HG03139 (cell line): ENCODE results near the gene EIF3A.
A peak's percentile ranks its signal among the peaks of the same experiment; 100 is the strongest.

Experiments used
- ATAC-seq: cut with Tn5 transposase; IDR thresholded peaks from one replicate; pipeline ENCODE4 v1.9.1; 2021; ENCODE audit not compliant: unreplicated experiment

EIF3A gene

GRCh38 chr10:119006451-119007210 is 74.0 kb downstream of the EIF3A start:
- no peak for ATAC-seq

DNA sequence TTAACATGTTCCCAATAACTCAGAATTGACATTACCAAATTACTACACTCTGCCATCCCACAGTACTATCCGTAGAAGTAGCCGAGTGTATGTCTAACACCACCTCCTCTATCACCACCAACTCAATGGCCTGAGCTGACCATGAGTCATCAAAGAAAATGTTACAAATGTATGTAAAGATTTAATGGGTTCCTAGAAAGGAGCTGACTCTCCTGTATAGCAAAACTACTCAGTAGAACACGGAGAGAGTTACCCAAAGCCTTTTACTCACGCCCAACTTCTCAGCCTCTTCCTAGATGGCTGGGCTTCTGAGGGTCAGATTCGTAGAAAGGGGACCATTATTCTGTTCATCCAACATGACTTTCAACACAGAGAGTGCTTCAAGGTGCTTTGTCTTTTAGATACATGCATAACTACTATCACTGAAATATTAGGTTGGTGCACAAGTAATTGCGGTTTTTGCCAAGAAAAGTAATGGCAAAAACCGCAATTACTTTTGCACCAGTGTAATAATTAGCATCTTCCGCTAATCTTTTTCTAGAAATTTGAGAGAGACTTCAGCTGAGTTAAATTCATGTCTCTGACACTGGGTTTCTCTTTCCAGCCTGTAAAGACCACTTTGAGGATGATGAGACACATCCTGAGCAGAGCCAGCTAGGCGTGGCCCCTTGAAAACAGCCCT is 75.1 kb downstream of the EIF3A start:
- no peak for ATAC-seq

DNA sequence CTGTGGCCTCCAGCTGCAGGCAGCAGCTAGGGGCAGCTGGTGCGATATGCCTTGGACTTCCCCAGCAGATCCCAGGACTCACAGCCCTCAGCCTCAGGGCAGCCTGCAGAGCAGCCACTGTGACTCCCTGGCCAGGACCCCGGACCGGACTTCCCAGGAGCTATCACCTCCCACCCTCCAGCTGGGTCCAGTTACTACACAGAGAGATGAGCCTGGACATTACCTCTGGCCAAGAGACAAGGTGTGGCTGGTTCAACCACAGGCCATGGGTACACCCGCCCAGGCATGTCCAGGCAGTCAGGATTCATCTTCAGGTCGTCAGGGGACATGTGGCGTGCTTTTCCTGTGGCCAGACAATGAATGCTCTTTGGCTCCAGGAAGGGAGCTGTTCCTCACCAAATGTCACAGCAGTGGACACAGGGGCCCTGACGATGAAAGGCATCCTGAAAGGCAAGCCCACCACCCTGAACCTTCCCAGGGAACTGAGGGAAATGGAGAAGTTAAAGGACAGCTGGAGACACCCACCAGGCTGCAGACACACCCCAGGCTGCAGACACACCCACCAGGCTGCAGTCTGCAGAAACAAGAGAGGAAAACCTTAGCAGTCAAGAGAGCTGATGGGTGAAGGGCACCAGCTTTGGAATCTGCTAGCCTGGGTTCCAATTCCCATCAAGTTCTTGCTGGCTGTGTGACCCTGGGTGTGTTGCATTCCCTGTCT is 76.9 kb downstream of the EIF3A start:
- no peak for ATAC-seq

- no peak for ATAC-seq
Observed at GRCh38 chr10:119001717-119002500, 78.7 kb downstream of the EIF3A start.

DNA sequence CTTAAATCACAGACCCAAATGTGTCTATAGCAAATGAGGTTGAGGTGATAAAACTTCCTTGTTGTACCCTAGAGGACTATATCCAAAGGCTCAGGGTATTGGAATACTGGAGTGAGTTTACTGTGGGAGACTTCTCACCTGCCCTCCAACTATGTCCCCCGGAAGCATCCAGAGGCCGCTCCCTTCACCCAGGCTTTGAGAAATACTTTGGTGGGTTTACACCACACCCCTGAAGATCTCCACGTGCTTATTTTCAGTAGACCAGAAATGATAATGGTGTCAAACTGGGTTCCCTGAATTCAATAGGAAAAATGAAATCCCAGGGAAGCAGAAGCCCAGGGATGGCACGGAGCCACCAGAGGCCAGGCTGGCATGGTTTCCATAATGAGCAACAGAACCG is 82.4 kb downstream of the EIF3A start:
- no peak for ATAC-seq

DNA sequence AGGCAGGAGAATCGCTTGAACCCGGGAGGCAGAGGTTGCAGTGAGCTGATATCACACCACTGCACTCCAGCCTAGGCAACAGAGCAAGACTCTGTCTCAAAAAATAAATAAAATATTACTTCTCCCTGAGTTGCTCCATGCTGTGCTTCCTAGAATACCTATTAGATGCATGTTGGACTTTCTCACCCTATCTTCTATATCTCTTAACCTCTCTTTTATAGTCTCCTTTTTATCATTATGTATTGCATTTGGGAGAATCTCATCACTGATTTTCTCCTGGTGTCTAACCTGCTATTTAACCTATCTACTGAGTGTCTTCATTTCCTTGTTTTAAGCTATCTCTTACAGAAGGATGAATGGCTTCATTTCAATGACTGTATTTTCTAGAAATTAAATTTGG is 83.2 kb downstream of the EIF3A start:
- no peak for ATAC-seq

GRCh38 chr10:118995739-118996138 is 84.9 kb downstream of the EIF3A start:
- no peak for ATAC-seq

DNA sequence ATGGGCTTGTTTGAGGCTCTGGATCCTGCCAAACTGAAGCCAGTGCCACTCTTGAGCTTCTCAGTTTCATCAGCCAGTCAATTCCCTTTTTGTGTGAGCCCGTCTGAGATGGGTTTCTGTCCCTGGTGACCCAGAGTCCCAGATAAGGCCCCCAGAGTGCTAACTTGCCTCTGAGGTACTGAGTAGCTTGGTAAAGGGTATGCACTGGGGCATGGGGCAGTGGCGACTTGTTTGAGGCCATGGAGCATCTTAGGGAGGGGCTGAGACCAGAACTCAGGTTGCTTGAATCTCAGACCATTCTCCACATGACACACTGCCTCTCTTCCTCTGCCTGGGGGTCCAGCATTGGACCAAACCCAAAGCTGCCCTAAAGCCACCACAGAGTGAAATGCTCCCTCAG is 86.3 kb downstream of the EIF3A start:
- ATAC-seq, result no peak

DNA sequence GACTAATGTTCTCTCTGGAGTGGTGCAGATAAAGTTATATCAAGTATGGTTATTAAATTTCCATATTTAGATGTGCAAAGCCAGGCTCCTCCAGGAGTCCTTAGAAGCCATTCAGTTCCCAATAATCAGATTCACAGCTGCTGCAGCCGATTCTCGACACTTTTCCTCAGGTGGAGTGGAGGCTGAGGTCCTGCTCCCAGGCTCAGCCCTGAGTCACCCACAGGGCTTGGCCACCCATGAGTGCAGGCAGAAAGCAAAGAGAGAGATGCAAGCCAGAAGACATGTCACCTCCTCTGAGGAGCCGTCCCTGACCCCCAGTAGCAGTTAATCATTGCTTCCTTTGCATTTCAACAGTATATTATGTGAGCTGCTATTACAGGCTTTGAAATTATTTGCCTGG is 87.4 kb downstream of the EIF3A start:
- ATAC-seq, result no peak

GRCh38 chr10:118992496-118992895 is 88.1 kb downstream of the EIF3A start:
- no peak for ATAC-seq

- no peak for ATAC-seq
Observed at GRCh38 chr10:118990326-118990725, 90.3 kb downstream of the EIF3A start.

DNA sequence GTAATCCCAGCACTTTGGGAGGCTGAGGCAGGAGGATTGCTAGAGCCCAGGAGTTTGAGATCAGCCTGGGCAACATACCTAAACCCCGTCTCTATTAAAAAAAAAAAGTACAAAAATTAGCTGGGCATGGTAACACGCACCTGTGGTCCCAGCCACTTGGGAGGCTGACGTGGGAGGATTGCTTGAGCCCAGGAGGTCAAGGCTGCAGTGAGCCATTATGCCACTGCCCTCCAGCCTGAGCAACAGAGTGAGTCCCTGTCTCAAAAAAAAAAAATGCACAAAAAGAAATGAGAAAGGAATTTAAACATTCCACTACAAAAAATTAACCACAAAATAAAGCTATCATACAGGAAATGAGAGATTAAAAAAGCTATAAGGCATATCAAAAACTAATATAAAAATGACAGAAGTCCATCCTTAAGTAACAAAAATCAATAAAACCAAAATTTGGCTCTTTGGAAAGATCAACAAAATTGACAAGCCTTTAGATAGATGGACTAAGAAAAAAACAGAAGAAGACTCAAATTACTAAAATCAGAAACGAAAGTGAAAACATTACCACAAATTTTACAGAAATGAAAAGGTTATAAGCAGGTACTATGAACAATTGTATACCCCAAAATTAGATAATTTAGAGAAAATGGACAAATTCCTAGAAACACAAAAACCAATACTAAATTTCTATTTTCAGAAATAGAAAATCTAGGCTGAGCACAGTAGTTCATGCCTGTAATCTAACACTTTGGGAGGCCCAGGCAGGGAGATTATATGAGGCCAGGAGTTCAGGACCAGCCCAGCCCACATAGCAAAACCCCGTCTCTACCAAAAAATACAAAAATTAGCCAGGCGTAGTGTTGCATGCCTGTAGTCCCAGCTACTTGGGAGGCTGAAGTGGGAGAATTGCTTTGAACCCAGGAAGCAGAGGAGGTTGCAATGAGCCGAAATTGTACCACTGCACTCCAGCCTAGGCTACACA is 93.5 kb downstream of the EIF3A start:
- ATAC-seq, result peak; percentile 76

GRCh38 chr10:118985576-118985975 is 95.0 kb downstream of the EIF3A start:
- no peak for ATAC-seq
